GM12874 (cell line): ENCODE measurements around the gene RBM42.

Experiments
- TF ChIP-seq, protein P1 (sequence below): IDR thresholded peaks from 2 replicates; pipeline ENCODE4 v1.5.1; 2011; ENCODE audit warnings: low read depth, mild to moderate bottlenecking, control low read depth, low read length, moderate library complexity; ENCODE audit not compliant: insufficient read depth

RBM42 gene

DNA sequence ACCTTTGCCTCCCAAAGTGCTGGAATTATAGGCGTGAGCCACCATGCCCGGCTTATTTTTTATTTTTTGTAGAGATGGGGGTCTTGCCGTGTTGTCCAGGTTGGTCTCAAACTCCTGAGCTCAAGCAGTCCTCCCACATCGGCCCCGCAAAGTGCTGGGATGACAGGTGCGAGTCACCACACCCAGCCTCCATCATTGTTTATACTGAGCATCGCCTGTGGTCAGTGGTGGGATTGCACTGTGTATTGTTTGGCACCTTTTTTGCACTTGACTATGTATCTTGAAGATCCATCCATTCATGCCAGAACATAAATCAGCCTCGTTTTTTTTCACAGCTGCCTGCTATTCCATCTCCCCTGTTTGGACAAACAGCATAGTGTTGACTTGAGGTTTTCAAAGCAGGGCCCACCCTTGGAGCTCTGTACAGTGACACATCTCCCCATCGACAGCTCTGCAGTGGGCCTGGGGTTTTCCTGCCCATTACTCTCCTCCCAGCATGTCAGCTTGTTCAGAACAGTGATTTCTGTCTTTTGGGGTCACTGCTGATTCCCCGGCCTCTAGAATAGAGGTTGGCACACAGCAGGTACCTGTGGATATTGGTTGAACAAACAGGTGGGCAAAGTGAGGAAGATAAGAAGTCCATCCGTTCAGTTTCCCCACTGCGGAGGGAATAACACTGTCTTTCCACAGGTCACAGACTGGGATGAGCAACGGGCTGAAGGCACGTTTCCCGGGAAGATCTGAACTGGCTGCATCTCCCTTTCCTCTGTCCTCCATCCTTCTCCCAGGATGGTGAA is 29.3 kb downstream of the RBM42 start:
- TF ChIP-seq, protein P1, sequence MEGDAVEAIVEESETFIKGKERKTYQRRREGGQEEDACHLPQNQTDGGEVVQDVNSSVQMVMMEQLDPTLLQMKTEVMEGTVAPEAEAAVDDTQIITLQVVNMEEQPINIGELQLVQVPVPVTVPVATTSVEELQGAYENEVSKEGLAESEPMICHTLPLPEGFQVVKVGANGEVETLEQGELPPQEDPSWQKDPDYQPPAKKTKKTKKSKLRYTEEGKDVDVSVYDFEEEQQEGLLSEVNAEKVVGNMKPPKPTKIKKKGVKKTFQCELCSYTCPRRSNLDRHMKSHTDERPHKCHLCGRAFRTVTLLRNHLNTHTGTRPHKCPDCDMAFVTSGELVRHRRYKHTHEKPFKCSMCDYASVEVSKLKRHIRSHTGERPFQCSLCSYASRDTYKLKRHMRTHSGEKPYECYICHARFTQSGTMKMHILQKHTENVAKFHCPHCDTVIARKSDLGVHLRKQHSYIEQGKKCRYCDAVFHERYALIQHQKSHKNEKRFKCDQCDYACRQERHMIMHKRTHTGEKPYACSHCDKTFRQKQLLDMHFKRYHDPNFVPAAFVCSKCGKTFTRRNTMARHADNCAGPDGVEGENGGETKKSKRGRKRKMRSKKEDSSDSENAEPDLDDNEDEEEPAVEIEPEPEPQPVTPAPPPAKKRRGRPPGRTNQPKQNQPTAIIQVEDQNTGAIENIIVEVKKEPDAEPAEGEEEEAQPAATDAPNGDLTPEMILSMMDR, result peak; percentile 26; the same call in 1 of the 2 replicates

DNA sequence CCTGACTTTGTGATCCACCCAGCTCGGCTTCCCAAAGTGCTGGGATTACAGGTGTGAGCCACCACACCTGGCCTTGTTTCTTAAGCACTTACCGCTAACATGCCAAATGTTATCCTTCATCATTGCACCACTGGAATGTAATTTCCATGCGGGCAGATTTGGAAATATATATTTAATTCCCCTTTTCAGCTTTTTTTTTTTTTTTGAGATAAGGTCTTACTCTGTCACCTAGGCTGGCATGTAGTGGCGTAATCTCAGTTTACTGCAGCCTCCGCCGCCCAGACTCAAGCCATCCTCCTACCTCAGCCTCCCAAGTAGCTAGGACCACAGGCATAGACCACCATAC is 33.1 kb downstream of the RBM42 start:
- TF ChIP-seq, protein P1, result no peak

DNA sequence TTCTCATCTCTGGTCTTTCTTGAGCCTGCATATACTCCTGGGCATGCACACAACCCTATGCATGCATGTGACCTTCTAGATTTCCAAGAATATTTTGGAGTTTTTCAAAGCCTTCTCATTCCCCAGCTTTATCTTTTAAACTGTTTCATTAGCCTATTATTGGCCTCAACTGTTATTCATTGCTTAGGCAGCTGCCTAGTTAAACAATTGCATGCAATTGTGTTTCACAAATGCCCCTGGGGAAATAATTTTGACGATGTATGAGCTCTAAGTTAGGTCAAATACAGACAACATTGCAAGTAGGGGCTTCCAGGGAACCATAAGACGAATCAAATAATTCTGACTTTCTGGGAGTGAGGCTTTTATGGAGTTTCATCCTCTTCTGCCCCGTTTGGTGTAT is 35.1 kb downstream of the RBM42 start:
- TF ChIP-seq, protein P1, result no peak

DNA sequence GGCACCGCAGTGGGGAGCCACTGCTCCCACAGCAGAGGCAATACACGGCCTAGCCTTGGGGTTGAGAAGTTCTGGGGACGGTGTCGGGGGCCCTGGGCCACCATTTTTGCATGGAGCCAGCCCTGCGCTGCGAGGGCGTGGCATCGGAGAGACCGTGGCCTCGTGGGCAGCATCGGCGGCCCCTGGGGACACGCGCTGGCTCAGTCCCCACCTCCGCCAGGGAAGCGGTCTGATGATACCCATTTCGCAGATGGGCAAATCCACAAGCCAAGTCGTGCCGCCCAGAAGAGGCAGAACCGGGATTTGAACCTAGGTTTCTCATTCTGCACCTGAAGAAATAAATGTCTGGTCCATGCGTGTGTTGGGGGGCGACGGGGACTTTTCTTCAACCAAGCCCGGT is 36.3 kb downstream of the RBM42 start:
- TF ChIP-seq, protein P1, result no peak

DNA sequence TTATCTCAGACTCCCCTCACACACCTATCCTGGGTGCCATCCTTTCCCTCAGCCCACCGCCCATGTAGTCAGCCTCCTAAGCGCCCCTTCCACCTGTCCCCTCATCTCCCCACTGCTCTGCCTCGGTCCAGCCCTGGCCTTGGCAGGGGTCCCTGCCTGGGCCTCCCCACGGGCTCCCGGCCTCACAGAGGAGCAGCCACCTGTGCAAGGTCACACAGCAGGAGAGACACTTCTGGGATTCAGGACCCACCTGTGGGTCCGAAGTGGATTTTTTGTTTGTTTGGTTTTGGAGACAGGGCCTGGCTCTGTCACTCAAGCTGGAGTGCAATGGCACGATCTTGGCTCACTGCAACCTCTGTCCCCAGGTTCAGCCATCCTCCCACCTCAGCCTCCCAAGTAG is 36.8 kb downstream of the RBM42 start:
- TF ChIP-seq, protein P1, result no peak

DNA sequence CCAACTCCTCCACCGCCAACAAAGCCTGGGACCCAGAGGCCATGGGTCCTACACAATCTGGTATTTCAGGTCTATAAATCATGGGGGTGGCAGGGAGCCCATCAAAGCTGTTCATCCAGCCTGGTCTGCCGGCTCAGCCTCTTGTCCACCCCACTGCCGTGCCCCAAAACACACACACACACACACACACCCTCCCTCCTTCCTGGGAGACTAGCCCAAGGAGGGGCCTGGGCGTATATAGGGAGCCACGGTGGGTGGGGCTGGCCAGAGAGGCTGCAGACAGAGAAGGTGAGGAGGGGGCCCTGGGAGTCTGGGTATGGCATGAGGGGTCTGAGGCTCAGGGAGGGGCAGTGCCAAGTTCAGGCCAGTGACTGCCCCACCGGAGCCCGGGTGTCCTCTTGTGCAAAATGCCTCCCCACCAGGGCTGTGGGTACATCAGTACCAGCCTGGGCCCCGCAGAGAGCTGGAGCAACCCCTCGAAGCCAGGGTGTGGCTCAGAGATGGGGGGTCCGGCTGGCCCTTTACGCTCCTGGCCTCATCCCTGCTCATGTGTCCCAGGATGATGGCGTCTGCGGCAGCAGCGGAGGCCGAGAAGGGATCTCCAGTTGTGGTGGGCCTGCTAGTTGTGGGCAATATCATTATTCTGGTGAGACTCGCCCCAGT is 37.5 kb downstream of the RBM42 start, which contains the start of gene UPK1A:
UPK1A (plus strand) TSS at position 267 of the 663 bp plus-strand sequence; CDS start at position 563, 296 bp downstream.
- TF ChIP-seq, protein P1, result no peak

DNA sequence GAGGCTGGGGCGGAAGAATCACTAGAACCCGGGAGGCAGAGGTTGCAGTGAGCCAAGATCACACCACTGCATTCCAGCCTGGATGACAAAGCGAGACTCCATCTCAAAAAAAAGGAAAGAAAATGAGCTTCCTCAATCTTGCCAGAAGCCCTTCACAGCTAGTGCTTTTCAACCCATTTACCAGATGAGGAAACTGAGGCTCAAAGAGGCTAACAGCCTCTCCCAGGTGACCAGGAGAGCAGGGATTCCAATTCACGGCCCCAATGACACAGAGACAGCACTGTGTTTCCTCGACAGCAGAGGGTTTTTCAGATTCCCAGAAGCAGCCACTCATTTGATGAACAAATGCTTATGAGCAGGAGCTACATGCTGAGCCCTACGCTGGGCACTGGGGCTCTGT is 40.7 kb downstream of the RBM42 start:
- TF ChIP-seq, protein P1, result no peak
